NCI-H2107 (cell line): ENCODE measurements around the gene LEMD3.

Experiments used
- DNase-seq: peaks from one replicate; lab custom pipeline; 2025; lab: John Stamatoyannopoulos, UW

The LEMD3 gene

DNA sequence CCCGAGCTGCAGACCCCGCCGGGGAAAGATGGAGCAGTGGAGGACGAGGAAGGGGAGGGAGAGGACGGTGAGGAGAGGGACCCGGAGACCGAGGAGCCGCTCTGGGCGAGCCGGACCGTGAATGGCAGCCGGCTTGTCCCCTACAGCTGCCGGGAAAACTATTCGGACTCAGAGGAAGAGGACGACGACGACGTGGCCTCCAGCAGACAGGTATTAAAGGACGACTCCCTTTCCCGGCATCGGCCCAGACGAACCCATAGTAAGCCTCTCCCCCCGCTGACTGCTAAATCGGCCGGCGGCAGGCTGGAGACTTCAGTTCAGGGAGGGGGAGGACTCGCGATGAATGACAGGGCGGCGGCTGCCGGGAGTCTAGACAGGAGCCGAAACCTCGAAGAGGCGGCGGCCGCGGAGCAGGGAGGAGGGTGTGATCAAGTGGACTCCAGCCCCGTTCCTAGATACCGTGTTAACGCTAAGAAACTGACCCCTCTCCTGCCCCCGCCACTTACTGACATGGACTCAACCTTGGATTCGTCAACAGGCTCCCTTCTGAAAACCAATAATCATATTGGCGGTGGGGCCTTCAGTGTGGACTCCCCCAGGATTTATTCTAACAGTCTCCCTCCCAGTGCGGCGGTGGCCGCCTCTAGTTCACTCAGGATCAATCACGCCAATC is 962 bp downstream of the LEMD3 start:
- DNase-seq, result no peak

DNA sequence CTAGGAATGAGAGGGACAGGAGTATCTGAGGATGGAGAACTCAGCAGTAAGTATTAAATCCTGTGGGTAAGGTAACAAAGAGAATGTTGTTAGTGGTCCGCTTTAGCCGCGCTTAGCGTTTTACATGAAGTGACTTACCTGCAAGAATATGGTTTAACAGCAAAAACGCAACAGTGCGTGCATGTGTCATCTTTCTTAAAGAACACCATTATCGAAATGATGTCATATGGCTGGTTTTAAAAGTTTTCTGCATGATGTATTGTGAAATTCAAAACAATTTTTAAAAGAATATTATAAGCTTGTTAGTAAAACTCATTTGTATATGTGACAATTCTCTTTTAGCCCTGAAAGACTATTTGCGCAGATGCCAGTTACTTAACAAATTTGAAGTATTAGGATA is 1.7 kb downstream of the LEMD3 start:
- DNase-seq, result no peak

GRCh38 chr12:65171870-65172269 is 2.5 kb downstream of the LEMD3 start:
- DNase-seq, result no peak

DNA sequence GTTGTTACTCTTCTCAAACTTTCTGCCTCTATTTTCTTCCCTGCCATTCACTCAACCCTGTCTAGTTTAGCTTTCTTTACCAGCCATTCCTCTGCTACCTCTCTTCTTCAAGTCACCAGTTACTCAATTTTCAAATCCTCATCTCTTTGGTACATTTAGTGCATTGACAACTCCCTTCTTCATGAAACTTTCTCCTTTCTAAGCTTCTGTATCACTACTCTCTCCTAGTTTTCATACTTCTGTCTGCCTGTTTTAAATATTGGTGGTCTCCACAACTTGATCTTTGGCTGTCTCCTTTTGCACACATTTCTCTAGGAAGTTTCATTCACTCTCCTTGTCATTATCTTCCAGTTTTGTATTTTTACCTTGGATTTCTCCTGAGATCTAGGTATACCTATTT is 6.0 kb downstream of the LEMD3 start:
- DNase-seq, result no peak

DNA sequence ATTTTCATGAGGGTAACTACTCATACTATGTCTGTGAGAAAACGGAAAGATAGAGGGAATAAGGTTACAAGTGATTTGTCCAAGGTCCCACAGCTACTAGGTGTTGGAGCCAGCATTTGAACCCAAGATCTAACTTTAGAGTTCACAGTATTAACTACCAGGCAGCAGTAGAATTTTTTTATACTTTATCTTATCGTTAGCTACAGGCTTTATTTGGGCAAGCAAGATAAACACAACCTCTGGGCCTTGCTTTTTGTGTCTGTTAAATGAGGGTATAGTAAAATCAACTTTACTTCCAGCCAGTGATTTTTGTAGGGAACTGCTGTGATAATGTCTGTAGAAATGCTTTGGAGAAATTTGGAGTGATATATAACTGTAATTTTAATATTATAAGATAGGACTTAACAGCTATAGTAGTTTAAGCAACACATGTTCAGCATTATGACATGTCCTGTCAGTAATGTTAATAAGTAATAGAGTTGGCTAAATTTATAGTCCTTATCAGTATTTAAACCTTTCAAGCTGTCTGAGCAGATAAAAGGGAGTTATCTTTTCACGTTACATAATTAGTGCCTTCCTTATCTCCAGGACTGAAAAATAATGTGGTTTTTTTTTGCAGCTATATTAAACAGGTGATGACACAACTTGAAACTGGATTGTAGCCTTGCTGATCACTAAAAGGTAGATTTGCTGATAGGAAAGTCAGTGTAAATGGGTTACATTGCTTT is 12.8 kb downstream of the LEMD3 start:
- no peak for DNase-seq

GRCh38 chr12:65184176-65184857 is 14.9 kb downstream of the LEMD3 start:
- no peak for DNase-seq

GRCh38 chr12:65184858-65185229 is 15.5 kb downstream of the LEMD3 start:
- no peak for DNase-seq

GRCh38 chr12:65187665-65188064 is 18.3 kb downstream of the LEMD3 start:
- no peak for DNase-seq

DNA sequence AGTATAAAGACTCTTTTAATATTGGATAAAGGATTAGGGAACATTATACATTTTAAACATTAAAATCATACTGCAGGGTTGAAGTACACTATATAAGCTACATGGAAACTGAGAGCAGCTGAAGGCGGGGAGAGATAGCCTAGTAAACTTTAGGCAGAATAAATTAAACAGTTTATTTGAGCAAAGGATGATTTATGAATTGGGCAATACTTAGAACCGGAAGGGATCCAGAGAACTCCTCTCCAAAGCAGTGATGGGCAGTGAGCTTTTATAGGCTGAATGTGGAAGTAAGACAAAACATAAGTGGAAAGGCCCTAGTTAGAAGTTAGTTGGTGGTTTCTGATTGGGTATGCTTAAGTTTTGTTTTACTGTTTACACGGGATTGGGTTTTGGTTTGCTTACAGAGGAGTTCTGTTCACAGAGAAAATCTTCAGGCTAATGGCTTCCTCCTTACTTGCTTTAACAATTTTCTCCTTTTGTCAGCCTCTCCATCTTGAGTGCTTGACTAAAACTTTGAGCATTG is 18.9 kb downstream of the LEMD3 start:
- DNase-seq, result no peak

- DNase-seq, result no peak
Measured at GRCh38 chr12:65189028-65189718, 19.8 kb downstream of the LEMD3 start.

DNA sequence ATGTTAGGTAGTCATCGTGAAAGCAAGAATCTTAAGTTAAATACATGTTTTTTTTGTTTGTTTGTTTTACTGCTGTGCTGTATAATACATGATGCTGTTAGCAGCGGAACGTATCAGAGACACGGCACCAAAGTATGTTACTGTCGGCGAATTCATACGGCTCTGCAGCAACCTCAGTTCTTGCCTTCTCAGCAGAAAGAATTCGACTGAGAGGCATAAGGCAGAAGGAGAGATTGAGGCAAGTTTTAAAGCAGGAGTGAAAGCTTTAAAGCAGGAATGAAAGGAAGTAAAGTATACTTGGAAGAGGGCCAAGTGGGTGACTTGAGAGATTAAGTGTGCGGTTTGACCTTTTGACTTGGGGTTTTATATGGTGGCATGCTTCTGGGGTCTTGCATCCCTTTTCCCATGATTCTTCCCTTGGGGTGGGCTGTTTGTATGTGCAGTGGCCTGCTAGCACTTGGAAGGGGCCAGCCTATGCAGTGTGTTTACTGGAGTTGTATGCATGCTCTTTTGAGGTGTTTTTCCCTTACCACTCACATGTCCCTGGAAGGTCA is 23.7 kb downstream of the LEMD3 start:
- DNase-seq, result no peak

- no peak for DNase-seq
Measured at GRCh38 chr12:65194949-65195348, 25.6 kb downstream of the LEMD3 start.

GRCh38 chr12:65195387-65196055 is 26.1 kb downstream of the LEMD3 start:
- no peak for DNase-seq

GRCh38 chr12:65196762-65197567 is 27.6 kb downstream of the LEMD3 start:
- no peak for DNase-seq

- DNase-seq, result no peak
Measured at GRCh38 chr12:65199604-65200003, 30.2 kb downstream of the LEMD3 start.

DNA sequence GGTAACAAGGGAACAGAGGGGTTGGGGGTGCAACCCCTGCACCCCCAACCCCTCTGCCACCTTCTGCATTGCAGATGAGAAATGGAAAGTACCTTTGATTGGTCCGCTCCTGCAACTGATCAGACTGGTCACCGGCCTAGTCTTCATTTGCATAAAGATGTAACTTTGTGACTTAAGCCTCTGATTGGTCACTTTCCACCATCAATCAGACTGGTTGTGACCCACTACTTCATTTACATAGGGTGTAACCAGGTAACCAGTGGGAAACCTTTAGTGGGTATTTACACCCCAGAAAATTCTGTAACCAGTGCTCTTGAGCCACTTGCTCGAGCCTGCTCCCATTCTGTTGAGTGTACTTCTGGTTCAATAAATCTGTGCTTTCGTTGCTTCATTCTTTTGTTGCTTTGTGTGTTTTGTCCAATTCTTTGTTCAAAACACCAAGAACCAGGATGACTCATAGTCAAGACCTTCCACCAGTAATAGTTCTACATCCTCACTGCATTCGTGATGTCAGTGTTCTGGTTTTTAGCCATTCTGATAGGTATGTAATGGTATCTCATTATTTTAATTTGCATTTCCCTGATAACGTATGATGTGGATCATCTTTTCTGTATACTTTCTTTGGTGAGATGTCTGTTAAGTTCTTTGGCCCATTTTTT is 30.8 kb downstream of the LEMD3 start:
- DNase-seq, result no peak

DNA sequence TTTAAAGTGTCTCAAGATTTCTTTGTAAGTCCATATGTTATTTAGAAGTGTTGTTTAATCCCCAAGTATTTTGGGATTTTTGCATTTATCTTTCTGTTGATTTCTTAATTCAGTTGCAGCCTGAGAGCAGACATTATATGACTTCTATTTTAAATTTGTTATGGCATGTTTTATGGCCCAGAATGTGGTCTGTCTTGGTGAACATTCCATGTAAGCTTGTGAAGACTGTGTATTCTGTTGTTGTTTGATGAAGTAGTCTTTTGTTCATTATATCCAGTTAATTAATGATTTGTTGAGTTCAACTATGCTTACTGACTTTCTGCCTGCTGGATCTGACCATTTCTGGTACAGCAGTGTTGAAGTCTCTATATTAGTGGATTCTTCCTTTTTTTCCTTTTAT is 34.0 kb downstream of the LEMD3 start:
- DNase-seq, result no peak

DNA sequence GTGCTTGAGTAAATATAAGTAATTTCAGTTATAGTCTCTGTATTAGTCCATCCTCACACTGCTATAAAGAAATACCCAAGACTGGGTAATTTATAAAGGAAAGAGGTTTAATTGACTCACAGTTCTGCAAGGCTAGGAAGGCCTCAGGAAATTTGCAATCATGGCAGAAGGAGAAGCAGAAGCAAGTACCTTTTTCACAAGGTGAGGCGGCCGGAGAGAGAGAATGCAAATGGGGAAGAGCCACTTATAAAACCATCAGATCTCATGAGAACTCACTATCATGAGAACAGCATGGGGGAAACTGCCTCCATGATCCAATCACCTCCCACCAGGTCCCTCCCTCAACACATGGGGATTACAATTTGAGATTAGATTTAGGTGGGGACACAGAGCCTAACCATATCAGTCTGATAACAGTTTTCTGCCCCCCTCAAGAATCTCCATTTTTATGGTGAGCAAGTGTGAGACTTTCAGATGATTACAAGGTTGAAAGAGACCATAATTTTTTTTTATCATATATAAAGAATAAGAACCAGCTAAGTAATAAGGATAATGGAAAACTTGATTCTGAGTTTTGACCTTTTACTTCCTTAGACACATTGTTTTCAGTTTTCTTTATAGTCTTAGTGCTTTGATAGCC is 35.6 kb downstream of the LEMD3 start:
- no peak for DNase-seq

DNA sequence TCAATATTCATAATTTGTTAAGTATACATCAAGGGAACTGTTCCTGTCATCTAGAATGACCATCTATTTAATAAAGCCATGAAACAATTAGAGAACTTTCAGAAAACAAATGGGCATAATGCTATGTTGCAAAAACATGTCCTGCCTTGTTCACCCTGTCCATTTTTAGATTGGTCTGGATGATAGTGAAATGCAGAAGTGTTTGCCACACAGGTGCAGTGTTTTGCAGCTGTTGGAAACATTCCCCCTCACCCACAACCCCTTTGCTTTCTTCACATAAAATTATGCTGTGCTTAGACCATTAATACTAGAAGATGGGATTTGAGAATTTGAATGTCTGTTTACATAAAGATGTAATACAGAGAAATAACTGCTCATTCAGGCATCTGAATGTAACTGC is 36.5 kb downstream of the LEMD3 start:
- no peak for DNase-seq

GRCh38 chr12:65208125-65208524 is 38.7 kb downstream of the LEMD3 start:
- DNase-seq, result no peak
